ENCODE measurements around the gene TRAPPC2L. TPM values are rescaled to one million over a fixed set of nuclear protein-coding genes. Genes with fewer than 3 reads are reported as not detected.

TRAPPC2L gene
- total RNA-seq, 6 donors from 2014 or later = 10.9 to 62.5 (median 32.4) TPM

DNA sequence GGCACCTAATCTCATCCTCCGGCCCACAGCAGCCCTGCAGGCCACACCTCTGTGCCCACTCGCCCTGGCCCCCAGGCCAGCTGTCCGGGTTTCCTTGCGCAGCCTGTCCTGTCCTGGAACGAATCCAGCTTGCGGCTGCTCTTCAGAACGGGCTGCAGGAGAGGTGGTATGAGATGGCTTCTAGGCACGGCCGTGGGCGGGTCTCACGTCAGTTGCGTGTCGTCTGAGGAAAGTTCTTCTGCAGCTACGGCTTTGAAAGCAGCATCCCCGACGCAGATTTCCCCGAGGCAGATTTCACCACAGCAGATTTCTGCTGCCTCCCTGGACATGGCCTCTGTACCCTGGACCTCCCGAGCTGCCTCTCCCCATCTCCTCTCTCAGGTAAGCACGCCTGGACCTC is 18.4 kb upstream of the TRAPPC2L start:
- 90 to 91% methylated on average over 7 to 19 of the region's 19 CpGs for WGBS, 2 donors
- Histone ChIP-seq H3K4me1 (no peaks in the 10 kb centered on the region), H3K27ac (no peak overlapping the region), H3K36me3 (peaks cover 0 to 74% (median 50%) of the 10 kb centered on the region in 4 donors), H3K27me3 (no peaks in the 10 kb centered on the region), H3K4me3 (no peak overlapping the region), H3K9me3 (no peaks in the 10 kb centered on the region)
- TF ChIP-seq POLR2AphosphoS5 (IDR thresholded peaks at IDR 0.05) = no peak
- no peak for TF ChIP-seq POLR2A (IDR thresholded peaks at IDR 0.05)
- TF ChIP-seq EP300 (IDR thresholded peaks at IDR 0.05) = no peak
- TF ChIP-seq, protein P1, sequence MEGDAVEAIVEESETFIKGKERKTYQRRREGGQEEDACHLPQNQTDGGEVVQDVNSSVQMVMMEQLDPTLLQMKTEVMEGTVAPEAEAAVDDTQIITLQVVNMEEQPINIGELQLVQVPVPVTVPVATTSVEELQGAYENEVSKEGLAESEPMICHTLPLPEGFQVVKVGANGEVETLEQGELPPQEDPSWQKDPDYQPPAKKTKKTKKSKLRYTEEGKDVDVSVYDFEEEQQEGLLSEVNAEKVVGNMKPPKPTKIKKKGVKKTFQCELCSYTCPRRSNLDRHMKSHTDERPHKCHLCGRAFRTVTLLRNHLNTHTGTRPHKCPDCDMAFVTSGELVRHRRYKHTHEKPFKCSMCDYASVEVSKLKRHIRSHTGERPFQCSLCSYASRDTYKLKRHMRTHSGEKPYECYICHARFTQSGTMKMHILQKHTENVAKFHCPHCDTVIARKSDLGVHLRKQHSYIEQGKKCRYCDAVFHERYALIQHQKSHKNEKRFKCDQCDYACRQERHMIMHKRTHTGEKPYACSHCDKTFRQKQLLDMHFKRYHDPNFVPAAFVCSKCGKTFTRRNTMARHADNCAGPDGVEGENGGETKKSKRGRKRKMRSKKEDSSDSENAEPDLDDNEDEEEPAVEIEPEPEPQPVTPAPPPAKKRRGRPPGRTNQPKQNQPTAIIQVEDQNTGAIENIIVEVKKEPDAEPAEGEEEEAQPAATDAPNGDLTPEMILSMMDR (IDR thresholded peaks at IDR 0.05) = no peak
- no peak for ATAC-seq (ENCODE audit: low FRiP score in 2 of 2)
- DNase-seq = peak in 1 of 2 donors; percentile 41

DNA sequence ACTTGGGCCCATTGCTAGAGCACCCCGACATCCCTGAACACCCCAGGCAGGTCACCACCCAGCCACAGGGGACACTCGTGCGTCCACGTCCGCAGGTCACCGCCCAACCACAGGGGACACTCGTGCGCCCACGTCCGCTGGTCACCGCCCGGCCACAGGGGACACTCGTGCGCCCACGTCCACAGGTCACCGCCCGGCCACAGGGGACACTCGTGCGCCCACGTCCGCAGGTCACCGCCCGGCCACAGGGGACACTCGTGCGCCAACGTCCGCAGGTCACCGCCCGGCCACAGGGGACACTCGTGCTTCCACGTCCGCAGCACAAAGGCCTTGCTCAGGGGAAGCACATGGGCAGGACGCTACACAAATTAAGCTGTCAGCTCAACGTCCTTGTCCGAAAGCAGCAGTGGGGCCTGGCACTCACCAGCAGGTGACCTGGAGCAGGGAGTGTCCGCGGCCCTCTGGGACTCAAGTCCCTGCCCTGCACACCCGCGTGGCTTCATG is 17.8 kb upstream of the TRAPPC2L start:
- DNase-seq (peak in 1 of 2 donors; percentile 69), ATAC-seq (ENCODE audit: low FRiP score in 2 of 2) (no peak)
- 87 to 97% methylated on average over 5 to 39 of the region's 39 CpGs for WGBS, 2 donors
- no peak for TF ChIP-seq EP300 (IDR thresholded peaks at IDR 0.05)
- Histone ChIP-seq H3K27me3 (no peaks in the 10 kb centered on the region), H3K4me1 (no peaks in the 10 kb centered on the region), H3K27ac (no peak overlapping the region), H3K36me3 (peaks cover 0 to 75% (median 51%) of the 10 kb centered on the region in 4 donors), H3K4me3 (no peak overlapping the region), H3K9me3 (no peaks in the 10 kb centered on the region)

DNA sequence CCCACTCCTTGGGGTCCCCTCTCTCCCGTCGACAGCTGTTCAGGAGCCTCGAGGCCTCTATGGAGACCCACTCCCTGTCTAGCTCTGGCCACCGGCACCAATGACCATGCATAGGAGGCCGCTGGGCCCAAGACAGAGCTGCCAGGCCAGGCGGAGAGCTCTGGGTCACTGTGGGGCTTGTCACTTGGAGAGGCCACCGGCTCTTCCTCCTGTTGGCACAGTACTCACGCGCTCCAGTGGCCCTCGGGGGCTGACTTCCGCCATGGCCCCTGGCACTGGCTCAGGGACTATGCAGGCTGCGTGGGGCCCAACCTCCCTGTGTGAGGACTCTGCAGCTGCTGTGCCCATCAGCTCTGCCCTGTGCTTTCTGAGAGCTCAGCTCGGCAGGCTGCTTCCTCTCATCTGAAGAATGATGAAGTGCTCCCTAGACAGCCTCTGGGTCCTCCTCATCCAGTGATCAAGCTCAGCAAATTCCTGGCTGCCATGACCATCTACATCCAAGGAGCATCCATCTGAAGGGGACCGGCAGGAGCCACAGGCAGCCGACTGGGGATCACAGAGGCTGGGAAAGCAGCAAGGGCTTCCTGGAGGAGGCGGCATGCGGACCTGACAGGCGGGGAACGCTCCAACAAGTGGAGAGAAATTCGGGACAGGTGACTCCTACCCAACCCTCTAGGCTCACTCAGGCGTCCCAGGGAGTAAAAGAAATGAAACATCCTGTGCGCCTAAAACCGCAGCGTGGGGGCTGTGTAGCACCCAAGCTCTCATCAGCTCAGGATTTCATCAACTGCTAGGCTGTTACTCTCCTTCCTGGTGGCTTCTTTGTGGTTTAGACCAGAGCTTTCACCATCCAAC is 17.0 kb upstream of the TRAPPC2L start:
- peaks cover 0 to 67% (median 46%) of the 10 kb centered on the region in 4 donors for H3K36me3 ChIP-seq
- 78 to 91% methylated on average over 18 to 23 of the region's 24 CpGs for WGBS, 2 donors

DNA sequence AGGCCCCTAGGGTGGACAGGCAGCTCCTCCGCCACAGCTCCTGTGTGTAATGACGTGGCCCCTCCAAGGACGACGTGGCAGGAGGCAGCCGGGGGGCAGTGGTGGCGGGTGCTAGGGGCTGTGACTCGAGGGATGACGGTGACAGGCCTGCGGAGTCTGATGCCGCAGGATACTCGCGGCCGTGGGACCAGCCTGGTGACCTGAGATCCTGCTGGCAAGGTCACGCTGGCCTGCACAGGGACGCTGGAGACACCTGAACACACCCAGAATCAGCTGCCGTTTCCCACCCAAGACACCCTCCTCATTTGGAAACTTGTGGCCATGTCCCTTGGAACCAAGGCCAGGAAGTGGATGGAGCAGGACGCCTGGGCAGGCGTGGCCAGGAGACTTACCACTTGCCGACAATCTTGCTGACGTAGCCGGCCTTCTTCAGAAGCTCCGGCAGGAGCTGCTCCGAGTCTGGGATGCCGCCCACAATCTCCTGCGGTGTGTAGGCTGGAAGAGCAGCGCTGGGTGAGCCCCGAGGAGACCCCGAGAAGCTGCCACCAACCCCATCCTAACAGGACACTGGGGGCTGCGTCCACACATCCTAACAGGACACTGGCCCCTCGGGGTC is 16.2 kb upstream of the TRAPPC2L start:
- DNase-seq = peak in 1 of 2 donors; percentile 59
- Histone ChIP-seq H3K4me3 (no peak overlapping the region), H3K36me3 (peaks cover 0 to 63% (median 39%) of the 10 kb centered on the region in 4 donors), H3K27ac (peak overlapping the region in 1 of 4 donors; percentile 23), H3K9me3 (no peaks in the 10 kb centered on the region), H3K4me1 (no peaks in the 10 kb centered on the region), H3K27me3 (no peaks in the 10 kb centered on the region)
- WGBS, 2 donors = 80 to 91% methylated on average over 19 to 29 of the region's 30 CpGs
- no peak for TF ChIP-seq POLR2A (IDR thresholded peaks at IDR 0.05)
- no peak for TF ChIP-seq EP300 (IDR thresholded peaks at IDR 0.05)
- TF ChIP-seq, protein P1 (IDR thresholded peaks at IDR 0.05) = no peak
- TF ChIP-seq POLR2AphosphoS5 (IDR thresholded peaks at IDR 0.05) = no peak
- ATAC-seq (ENCODE audit: low FRiP score in 2 of 2) = no peak

More for the DNA sequence above, 17.0 kb upstream of the TRAPPC2L start:
- no peaks in the 10 kb centered on the region for H3K9me3 ChIP-seq
- peak overlapping the region in 1 of 4 donors; percentile 23 for H3K27ac ChIP-seq
- no peaks in the 10 kb centered on the region for H3K27me3 ChIP-seq
- H3K4me3 ChIP-seq = no peak overlapping the region
- H3K4me1 ChIP-seq = no peaks in the 10 kb centered on the region
- DNase-seq = peak in 1 of 2 donors; percentile 52
- TF ChIP-seq EP300 (IDR thresholded peaks at IDR 0.05) (no peak), POLR2A (IDR thresholded peaks at IDR 0.05) (no peak), POLR2AphosphoS5 (IDR thresholded peaks at IDR 0.05) (no peak)
- TF ChIP-seq, protein P1 (IDR thresholded peaks at IDR 0.05) = no peak
- no peak for ATAC-seq (ENCODE audit: low FRiP score in 2 of 2)

Measured in upper lobe of left lung (tissue), 6 donors.